HG03342 (cell line): ENCODE measurements around the gene NRXN2.
"Not testable (repeated sequence)": the region's sequence is repeated elsewhere in the genome, so short reads cannot be mapped to it uniquely, and the experiment has no call there.

Experiments used
- ATAC-seq: cut with Tn5 transposase; IDR thresholded peaks from one replicate; pipeline ENCODE4 v1.9.1; 2021; ENCODE audit warnings: mild to moderate bottlenecking, moderate library complexity; ENCODE audit not compliant: unreplicated experiment

The NRXN2 gene

GRCh38 chr11:64595922-64596321, 127.1 kb downstream of the NRXN2 start:
- not testable (repeated sequence) for ATAC-seq

GRCh38 chr11:64594159-64594939, 128.6 kb downstream of the NRXN2 start:
- ATAC-seq = no peak

GRCh38 chr11:64593156-64594105, 129.6 kb downstream of the NRXN2 start:
- ATAC-seq = no peak

GRCh38 chr11:64592656-64593055, 130.3 kb downstream of the NRXN2 start:
- ATAC-seq = no peak

- ATAC-seq = no peak
These were observed 130.8 kb downstream of the NRXN2 start for GRCh38 chr11:64592234-64592615.

GRCh38 chr11:64591257-64592233, 131.5 kb downstream of the NRXN2 start:
- ATAC-seq = no peak

GRCh38 chr11:64590763-64591221, 132.2 kb downstream of the NRXN2 start, which contains the start of gene SLC22A12:
TSS of gene SLC22A12 (plus strand) at chr11:64591220. CDS start at chr11:64591557, 337 bp downstream.
- no peak for ATAC-seq

- no peak for ATAC-seq
These were observed 134.3 kb downstream of the NRXN2 start for GRCh38 chr11:64588701-64589100.

- ATAC-seq = no peak
These were observed 136.6 kb downstream of the NRXN2 start for GRCh38 chr11:64586366-64586765.

- ATAC-seq = no peak
These were observed 137.8 kb downstream of the NRXN2 start for GRCh38 chr11:64585150-64585549.

- no peak for ATAC-seq
These were observed 139.4 kb downstream of the NRXN2 start for GRCh38 chr11:64583296-64584262.

- ATAC-seq = no peak
These were observed 140.1 kb downstream of the NRXN2 start for GRCh38 chr11:64582885-64583284.

GRCh38 chr11:64581057-64581523, 141.9 kb downstream of the NRXN2 start:
- ATAC-seq = no peak

GRCh38 chr11:64580412-64580811, 142.6 kb downstream of the NRXN2 start:
- no peak for ATAC-seq

GRCh38 chr11:64577202-64577601, 145.8 kb downstream of the NRXN2 start:
- no peak for ATAC-seq

- no peak for ATAC-seq
These were observed 150.9 kb downstream of the NRXN2 start for GRCh38 chr11:64572143-64572542.

GRCh38 chr11:64571410-64572091, 151.4 kb downstream of the NRXN2 start:
- ATAC-seq = no peak

- ATAC-seq = no peak
These were observed 152.0 kb downstream of the NRXN2 start for GRCh38 chr11:64571050-64571409.

GRCh38 chr11:64570341-64570740, 152.7 kb downstream of the NRXN2 start:
- ATAC-seq = no peak
